NCI-H510A (cell line): ENCODE measurements around the gene WBP2.
"Not testable (repeated sequence)": the region's sequence is repeated elsewhere in the genome, so short reads cannot be mapped to it uniquely, and the experiment has no call there.

Source experiments
- DNase-seq: peaks from one replicate; lab custom pipeline; 2025; lab: John Stamatoyannopoulos, UW

Gene WBP2

DNA sequence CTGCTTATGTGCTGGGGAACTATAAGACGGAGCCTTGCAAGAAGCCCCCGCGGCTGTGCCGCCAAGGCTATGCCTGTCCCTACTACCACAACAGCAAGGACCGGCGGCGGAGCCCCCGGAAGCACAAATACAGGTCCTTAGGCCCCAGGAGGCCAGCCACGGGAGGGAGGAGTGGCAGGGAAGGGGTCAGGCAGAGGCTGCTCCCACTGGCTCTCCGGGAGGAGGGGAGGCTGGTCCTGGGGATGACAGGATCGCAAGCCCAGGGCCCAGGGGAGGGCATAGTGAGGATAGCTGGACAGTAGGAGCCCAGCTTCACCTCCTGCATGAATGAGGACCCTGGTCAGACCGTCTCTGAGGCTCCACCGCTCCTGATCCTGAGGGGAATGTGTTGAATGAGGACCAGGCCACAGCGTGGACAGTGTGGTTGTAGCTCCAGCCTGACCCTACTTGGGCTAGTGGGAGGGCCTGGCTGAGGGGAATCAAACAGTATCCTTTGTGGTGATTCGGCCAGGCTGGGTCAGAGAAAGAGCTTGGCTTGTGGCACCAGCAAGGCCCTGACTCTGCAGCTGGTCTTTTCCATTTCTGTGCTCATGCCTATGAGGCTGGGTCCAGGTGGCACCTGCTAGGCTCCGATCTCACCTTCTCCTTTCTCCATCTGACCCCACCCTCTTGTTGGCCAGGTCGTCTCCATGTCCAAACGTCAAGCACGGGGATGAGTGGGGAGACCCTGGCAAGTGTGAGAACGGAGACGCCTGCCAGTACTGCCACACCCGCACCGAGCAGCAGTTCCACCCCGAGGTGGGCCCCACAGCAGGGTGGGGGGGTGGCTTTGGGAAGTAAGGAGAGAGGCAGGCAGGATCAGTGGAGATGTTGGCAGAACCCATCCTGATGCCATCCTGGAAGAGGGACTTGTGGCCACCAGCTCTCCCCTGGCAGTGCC is 41.8 kb downstream of the WBP2 start:
- DNase-seq: no peak

DNA sequence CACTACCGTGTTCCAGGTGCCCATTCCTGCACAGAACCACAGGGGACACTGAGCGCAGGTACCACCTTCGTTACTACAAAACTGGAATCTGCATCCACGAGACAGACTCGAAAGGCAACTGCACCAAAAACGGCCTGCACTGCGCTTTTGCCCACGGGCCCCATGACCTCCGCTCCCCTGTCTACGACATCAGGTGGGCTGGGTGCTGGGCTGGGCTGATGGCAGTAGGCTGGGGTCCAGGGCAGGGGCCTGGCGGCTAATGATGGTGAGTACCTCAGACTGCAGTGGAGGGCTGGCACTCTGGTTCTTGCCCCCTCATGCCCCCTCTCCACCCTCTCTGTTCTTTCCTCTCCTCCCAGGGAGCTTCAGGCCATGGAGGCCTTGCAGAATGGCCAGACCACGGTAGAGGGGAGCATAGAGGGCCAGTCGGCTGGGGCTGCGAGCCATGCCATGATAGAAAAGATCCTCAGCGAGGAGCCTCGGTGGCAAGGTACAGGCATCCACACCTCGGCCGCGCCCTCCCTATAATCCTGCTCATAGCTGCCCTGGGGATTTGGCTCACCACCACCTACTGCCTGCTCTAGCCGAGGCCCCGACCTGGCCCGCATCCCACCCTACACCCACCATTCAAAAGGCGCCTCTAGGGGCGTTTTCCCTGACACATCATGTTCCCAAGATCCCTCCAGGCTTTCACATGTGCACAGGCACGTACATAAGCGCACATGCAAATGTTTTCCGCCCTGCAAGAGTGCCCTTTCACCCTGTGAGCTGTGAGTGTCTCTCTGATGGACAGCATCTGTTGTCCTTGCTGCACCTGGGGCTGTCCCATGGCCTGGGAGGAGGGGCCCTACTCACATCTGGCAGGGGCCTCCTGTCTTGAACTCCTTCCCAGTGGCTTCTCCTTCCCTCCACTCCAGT is 42.8 kb downstream of the WBP2 start:
- DNase-seq: no peak

DNA sequence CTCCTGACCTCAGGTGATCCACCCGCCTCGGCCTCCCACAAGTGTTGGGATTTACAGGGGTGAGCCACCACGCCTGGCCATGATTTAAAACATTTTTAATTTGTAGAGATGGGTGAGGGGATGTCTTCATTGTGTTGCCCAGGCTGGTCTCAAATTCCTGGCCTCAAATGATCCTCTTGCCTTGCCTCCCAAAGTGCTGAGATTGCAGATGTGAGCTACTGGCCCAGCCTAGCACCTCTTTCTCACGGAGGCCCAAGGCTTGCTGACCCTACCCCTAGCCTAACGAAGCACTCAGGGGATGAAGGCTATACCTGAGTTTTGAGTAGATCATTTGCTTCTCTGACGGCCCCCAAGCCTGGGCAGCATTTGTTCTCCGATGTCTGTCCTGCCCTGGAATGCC is 44.0 kb downstream of the WBP2 start:
- DNase-seq: no peak

DNA sequence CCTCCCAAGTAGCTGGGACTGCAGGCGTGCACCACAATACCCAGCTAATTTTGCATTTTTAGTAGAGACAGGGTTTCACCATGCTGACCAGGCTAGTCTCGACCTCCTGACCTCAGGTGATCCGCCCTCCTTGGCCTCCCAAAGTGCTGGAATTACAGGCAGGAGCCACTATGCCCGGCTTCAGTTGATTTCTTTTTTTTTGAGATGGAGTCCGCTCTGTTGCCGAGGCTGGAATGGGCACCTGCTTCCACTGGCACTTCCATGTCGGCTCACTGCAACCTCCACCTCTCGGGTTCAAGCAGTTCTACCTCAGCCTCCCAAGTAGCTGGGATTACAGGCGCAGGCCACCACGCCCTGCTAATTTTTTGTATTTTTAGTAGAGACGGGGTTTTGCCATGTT is 44.4 kb downstream of the WBP2 start:
- not testable (repeated sequence) for DNase-seq

DNA sequence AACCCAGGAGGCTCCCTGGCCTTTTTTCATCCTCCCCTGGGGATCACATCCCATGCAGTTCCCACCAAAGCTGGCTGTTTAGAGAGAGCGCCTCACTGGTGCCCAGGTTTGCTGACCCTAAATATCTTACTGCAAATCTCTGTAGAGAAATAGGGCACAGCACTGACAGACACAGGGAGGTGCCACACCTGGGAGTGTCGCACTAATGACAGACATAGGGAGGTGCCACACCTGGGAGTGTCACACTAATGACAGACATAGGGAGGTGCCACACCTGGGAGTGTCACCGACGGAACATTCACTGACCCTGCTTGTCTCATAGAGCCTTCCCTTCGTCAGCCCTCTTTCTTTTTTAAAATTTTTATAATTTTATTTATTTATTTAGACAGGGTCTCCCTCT is 44.9 kb downstream of the WBP2 start:
- no peak for DNase-seq

DNA sequence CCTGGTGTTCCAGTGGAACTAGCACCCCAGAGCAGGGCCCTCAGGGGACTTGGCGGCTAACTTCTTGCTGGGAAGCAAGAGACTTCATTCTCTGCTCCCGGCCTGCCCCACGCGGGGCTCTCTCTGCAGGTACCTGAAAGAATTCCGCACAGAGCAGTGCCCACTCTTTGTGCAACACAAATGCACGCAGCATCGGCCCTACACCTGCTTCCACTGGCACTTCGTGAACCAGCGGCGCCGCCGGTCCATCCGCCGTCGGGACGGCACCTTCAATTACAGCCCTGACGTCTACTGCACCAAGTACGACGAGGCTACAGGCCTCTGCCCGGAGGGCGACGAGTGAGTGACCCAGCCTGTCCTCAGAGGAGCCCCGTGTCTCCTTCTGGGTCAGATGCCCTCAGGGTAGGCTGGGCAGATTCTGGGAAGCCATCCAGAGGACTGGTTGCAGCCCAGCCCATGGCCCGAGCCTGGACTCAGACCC is 45.5 kb downstream of the WBP2 start:
- DNase-seq: no peak

DNA sequence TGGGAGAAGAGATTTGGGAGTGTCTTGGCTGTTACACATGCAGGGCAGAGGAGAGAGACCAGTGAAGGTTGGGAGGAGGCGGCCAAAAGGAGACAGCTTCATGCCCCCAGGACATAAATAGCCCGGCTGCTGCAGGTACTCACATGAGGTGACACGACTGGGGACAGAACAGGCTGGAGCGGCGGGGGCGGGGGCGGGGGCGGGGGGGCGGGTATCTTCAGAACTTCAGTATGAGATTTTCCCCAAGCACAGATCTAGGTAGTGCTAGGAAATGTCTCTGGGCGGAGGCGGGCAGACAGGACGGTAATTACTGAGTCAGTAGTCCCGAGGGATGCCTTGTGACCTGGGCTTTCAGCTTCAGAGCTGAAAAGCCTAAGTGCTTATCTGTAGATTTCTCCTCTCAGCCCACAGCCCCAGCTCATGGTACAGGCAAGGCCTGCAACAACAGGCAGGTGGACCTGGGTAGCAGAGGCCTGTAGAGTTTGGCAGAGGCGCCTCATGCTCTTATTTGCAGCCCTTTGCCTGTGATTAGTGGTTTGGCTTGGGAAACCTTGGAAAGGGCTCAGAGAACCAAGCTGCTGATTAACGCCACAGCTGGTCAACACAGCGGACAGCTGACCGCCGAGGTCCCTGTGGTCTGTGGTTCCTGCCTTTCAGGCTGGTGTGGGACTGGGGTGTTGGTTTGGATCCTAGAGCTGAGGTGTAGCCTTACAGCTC is 46.1 kb downstream of the WBP2 start:
- DNase-seq: no peak

DNA sequence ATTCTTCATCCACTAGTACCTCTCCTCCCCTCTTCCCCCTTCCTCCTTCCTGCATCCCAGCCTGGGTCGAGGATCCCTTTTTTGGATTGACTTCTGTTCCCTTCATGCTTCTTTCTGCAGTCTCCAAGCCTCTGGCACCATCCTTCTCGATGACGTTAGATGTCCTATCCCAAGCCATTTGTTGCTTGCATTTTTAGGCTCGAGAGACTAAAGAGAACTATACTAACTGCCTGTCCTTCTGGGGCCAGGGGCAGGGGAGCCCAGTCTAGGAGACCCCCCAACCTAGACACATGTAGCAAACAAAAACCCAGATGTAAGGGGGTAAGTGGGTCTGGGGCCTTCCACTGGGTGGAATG is 46.6 kb downstream of the WBP2 start:
- DNase-seq: no peak

DNA sequence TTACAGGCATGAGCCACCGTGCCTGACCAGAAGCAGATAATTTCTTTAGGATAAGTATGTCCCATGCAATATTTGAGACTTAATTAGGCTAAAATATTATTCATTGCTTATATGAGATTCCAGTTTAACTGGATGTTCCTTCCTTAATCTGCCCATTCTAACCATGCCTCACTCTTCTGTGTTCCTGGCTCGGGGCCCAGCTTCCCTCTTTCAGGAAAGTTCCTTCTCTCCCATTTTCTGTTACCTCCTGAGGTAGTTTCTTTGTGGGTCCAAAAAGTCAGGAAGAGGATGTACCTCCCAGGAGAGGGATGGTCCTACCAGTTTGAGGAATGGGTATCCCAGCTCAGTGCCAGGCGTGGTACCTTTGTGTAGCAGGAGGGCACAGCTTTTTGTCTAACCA is 47.3 kb downstream of the WBP2 start:
- DNase-seq: no peak

DNA sequence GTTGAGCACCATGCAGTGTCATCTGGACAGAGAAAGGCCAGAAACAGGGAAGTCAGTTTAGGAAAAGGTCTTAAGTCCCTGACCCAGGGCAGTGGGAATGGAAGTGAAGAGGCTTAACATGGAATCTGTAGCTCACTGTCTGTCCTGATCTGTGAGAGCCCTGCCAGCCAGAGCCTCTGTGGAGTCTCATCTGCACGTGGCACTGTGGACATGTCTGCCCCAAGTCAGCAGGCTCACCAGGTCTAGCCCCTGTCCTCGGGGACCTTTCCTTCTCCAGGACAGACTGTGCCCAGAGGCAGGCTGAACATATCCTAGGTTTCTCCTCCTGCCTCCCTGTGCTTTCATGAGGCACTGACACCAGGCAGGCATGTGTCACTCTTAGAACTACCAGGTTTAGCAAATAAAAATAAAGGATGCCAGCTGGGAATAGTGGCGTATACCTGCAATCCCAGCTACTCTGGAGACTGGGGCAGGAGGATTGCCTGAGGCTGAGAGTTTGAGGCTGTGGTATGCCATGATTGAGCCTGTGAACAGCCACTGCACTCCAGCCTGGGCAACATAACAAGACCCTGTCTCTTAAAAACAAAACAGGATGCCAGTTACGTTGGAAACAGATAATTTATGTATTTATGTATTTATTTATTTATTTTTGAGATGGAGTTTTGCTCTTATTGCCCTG is 48.2 kb downstream of the WBP2 start:
- DNase-seq: no peak

DNA sequence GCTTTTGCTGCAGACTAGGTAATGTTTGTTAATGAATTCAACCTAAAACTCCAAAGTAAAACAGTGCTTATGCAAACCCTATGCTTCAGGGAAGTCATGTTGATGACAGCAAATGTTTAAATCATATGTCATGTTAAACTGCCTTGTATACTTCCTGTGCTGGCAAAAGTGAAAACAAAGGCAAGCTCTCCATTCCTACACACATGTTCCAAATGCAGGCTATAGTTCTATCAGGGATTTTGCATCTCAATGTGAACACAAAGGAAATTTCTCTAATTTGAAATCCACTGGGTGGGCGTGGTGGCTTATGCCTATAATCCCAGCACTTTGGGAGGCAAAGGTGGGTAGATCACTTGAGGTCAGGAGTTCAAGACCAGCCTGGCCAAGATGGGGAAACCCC is 51.3 kb downstream of the WBP2 start:
- no peak for DNase-seq

DNA sequence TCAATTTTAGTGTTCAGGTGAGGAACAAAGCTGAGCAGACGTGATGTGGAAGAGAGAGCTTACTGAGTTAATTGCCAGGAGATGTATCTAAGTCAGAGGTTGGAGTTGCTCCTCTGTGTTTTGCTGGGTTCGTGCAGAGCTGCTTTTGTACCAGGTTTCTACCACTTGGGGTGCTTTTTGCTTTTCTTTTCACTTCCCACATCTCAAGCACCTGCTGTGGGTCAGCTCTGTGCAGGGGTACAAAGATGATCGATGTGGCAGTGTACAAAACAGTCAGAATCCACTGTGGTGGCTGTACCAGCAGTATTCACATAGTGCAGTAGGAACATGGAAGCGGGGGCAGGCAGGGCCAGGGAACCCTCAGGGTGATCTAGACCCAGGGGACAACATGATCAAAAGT is 55.7 kb downstream of the WBP2 start:
- DNase-seq: no peak

DNA sequence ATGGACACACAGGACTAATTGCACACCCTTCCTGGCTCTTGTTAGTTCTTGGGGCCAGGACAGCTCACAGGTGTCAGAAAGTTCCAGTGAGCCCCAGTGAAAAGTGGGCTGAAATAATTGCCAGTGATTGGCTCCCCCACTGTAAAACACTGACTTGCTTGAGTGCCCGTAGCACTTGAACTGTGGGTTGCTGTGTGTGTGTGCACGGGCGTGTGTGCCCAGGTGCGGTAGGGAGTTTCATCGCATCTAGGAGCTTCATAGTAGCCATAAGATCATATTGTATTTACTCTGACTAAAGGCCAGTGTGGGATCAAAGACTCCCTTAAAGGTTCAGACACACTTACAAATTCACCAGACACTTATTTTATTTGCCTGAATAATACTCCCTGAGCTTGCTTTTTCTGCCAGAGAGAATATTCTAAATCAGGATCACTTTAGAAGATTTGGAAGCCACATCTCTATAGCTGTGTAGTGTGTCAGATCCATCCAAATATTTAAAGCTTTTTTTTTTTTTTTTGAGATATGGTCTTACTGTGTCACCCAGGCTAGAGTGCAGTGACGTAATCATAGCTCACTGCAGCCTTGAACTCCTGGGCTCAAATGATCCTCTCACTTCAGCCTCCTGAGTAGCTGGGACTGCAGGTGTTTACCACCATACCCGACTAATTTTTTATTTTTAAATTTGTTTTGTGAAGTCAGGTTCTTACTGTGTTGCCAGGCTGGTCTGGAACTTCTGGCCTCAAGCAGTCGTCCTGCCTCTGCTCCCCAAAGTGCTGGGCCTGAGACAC is 59.1 kb downstream of the WBP2 start:
- no peak for DNase-seq
